Prostate gland (tissue), 2 donors: Measurements from ENCODE around the gene ACOXL. TPM values are rescaled to one million over a fixed set of nuclear protein-coding genes. Genes with fewer than 3 reads are reported as not detected.
A peak's percentile ranks its signal among the peaks of the same experiment; 100 is the strongest.

Experiments used
- DNase-seq: peaks from one replicate; pipeline ENCODE4 v3.0.0-alpha.2; 2019; ENCODE audit warnings: low spot score
- H3K27ac ChIP-seq, 2 donors: fragments of 200-600 bp; sonication (generic); 2 replicates each; pipeline ENCODE4 v1.5.1; 2017 to 2019
- H3K27me3 ChIP-seq: fragments of 200-600 bp; sonication (generic); replicated peaks from 2 replicates; pipeline ENCODE4 v1.5.1; 2019; ENCODE audit not compliant: insufficient read depth
- H3K36me3 ChIP-seq, 2 donors: fragments of 200-600 bp; sonication (generic); 1 replicate in 1 of 2; 2 replicates in 1 of 2; pipeline versions ENCODE4 v1.5.1 to v1.8.1; 2017 to 2019
- H3K4me1 ChIP-seq: fragments of 200-600 bp; sonication (generic); replicated peaks from 2 replicates; pipeline ENCODE4 v1.5.1; 2019
- H3K4me3 ChIP-seq, 2 donors: fragments of 200-600 bp; sonication (generic); 2 replicates each; pipeline ENCODE4 v1.5.1; 2017 to 2019
- H3K9me3 ChIP-seq: fragments of 200-600 bp; sonication (generic); 2 replicates; pipeline ENCODE4 v1.5.1; 2017
- CTCF ChIP-seq, 4 experiments: fragments of 200-600 bp in 2 of 4; fragments of 450-650 bp in 2 of 4; sonication (generic) in 2 of 4; IDR thresholded peaks; 1 replicate in 3 of 4; 2 replicates in 1 of 4; pipeline ENCODE4 v1.5.1; 2016 to 2019; ENCODE audit warnings: antibody characterized with exemption in 4 of 4, mild to moderate bottlenecking in 2 of 4, moderate library complexity in 2 of 4
- POLR2A ChIP-seq: fragments of 450-650 bp; IDR thresholded peaks from one replicate; pipeline ENCODE4 v1.6.1; 2016; ENCODE audit warnings: antibody characterized with exemption, mild to moderate bottlenecking
- POLR2AphosphoS5 ChIP-seq: sonication (generic); formaldehyde crosslinking; IDR thresholded peaks from one replicate; pipeline ENCODE4 v1.6.1; 2017; ENCODE audit warnings: antibody characterized with exemption
- WGBS: methylation state at CpG from one replicate; pipeline ENCODE4 v1.1.5; 2018; 5-methylcytosine and 5-hydroxymethylcytosine counted together
- intact Hi-C: fragments of 100-400 bp; cut with DNase I; formaldehyde crosslinking; loops from one replicate; pipeline ENCODE4 v1.14.2; 2022
- total RNA-seq, 2 donors: library from RNA; depleted of rRNA; stranded (reverse); fragments of >200 nt; gene quantifications; one replicate each; pipeline ENCODE4 v1.1.0, GENCODE V29; 2016

ACOXL gene
- total RNA-seq, 2 donors from 2014 or later = 8.0 to 8.3 TPM

- H3K9me3 ChIP-seq = no peaks in the 10 kb centered on the region
- no peak for TF ChIP-seq POLR2AphosphoS5
- no peak for TF ChIP-seq POLR2A
- no peak for TF ChIP-seq CTCF (IDR thresholded peaks at IDR 0.05)
- no peak for DNase-seq
- H3K27me3 ChIP-seq = no peaks in the 10 kb centered on the region
- H3K27ac ChIP-seq = peak overlapping the region in 1 of 2 donors; percentile 34
- H3K4me3 ChIP-seq = peak overlapping the region; percentile 13 to 23
- intact Hi-C loops = loop anchor here (5.0 to 10.0 kb wide), 2 partner anchors 337 to 579 kb away; no protein-coding TSS in a partner anchor
- H3K36me3 ChIP-seq = no peaks in the 10 kb centered on the region
- H3K4me1 ChIP-seq = peaks cover 3% of the 10 kb centered on the region
- 18% methylated on average over 64 of the region's 64 CpGs for WGBS
Measured at GRCh38 chr2:111117598-111118480, 385.5 kb downstream of the ACOXL start.

- intact Hi-C loops = loop anchor here (5.0 to 10.0 kb wide), 2 partner anchors 336 to 579 kb away; no protein-coding TSS in a partner anchor
- Histone ChIP-seq H3K27ac (no peak overlapping the region), H3K27me3 (no peaks in the 10 kb centered on the region), H3K36me3 (no peaks in the 10 kb centered on the region), H3K4me3 (peak overlapping the region in 1 of 2 donors; percentile 6), H3K9me3 (no peaks in the 10 kb centered on the region), H3K4me1 (peaks cover 3% of the 10 kb centered on the region)
- DNase-seq = no peak
- WGBS = 44% methylated on average over 33 of the region's 33 CpGs
- TF ChIP-seq POLR2AphosphoS5 = no peak
- no peak for TF ChIP-seq CTCF (IDR thresholded peaks at IDR 0.05)
- TF ChIP-seq POLR2A = no peak
Measured at GRCh38 chr2:111118481-111118980, 386.2 kb downstream of the ACOXL start.

DNA sequence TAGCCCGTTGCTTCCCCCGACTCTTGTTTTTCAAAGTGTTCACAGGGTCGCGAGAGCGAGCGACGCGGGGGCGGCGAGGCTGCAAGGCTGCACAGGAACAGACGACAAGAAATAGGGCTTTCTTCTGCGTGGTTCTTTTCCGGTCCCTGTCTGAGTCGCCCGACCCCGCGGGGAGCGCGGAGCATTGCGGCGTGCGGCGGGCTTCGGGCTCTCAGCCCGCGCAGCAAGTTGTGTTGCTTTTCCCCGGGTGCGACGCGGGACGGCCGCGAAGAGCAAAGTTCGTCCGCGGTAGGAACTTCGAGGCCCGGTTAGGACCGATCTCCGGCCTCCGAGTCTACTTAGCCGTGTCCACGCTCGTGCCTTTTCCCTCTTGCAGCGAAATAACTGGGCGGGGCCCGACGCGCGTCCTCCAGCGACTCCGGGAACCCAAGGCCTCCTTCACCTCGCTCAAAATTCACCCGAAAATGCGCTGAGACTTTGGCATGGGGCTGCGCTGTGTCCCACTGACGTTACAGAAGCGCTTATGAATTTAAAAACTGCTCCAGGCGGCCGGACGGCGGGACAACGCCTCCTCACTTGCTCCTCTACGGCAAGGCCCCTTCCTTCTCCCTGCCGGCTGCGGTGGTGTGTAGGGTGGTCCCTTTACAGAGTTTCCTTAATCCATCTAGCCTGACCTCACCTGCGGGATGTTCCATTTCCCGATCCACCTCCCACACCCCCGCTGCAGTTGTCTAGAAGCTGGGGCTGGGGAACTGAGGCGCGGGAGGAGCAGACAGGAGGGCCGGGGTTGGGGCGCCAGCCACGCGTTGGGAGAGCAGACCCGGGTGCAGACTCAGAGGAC, 386.8 kb downstream of the ACOXL start:
- intact Hi-C loops = loop anchor here (5.0 to 10.0 kb wide), 2 partner anchors 336 to 578 kb away; no protein-coding TSS in a partner anchor
- DNase-seq = no peak
- peaks cover 3% of the 10 kb centered on the region for H3K4me1 ChIP-seq
- H3K4me3 ChIP-seq = peak overlapping the region; percentile 6 to 93
- TF ChIP-seq POLR2AphosphoS5 (no peak), POLR2A (no peak), CTCF (IDR thresholded peaks at IDR 0.05) (no peak)
- no peaks in the 10 kb centered on the region for H3K27me3 ChIP-seq
- H3K36me3 ChIP-seq = no peaks in the 10 kb centered on the region
- no peak overlapping the region for H3K27ac ChIP-seq
- H3K9me3 ChIP-seq = no peaks in the 10 kb centered on the region
- WGBS = 21% methylated on average over 76 of the region's 76 CpGs

DNA sequence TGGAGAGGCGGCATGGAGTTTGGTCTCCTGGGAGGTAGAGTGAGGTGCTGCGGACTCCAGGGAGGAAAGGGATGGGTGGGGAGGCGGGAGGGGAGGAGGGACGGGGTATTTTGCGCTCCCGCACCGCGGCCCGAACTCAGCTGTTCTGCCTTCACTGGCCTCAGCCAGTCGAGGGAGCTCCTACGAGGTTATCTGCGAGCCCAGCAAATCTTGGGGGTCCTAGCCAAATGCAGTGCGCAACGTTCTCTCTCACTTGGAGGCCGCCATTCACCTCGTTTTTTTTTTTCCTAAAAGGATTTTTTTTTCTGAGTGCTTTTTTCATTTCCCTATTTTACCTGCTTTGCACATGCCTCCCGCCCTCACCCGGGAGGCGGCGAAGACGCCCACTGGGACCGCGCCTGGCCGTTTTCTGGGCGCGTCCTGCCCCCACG, 387.5 kb downstream of the ACOXL start:
- no peaks in the 10 kb centered on the region for H3K9me3 ChIP-seq
- WGBS = 12% methylated on average over 27 of the region's 27 CpGs
- H3K27me3 ChIP-seq = no peaks in the 10 kb centered on the region
- no peaks in the 10 kb centered on the region for H3K36me3 ChIP-seq
- no peak for TF ChIP-seq CTCF (IDR thresholded peaks at IDR 0.05)
- TF ChIP-seq POLR2AphosphoS5 = no peak
- no peak for TF ChIP-seq POLR2A
- peak overlapping the region; percentile 77 to 86 for H3K27ac ChIP-seq
- intact Hi-C loops = loop anchor here (5.0 to 10.0 kb wide), 2 partner anchors 335 to 577 kb away; no protein-coding TSS in a partner anchor
- no peak for DNase-seq
- H3K4me3 ChIP-seq = peak overlapping the region; percentile 74 to 93
- peaks cover 3% of the 10 kb centered on the region for H3K4me1 ChIP-seq
